ENCODE results near the gene OCIAD2.

GRCh38 chr4:48939785-48940184 lies 33.2 kb upstream of the OCIAD2 start:
- TF ChIP-seq POLR2A (IDR thresholded peaks at IDR 0.05) (no peak), POLR2AphosphoS5 (IDR thresholded peaks at IDR 0.05; ENCODE audit: insufficient read depth in 1 of 2, low read depth in 1 of 2) (peak in 1 of 2 donors; percentile 53)

All from vagina (tissue), 2 donors.